Measurements from ENCODE around the gene RNF181.

- no peak for TF ChIP-seq POLR2A (IDR thresholded peaks at IDR 0.05)
- TF ChIP-seq, protein P1, sequence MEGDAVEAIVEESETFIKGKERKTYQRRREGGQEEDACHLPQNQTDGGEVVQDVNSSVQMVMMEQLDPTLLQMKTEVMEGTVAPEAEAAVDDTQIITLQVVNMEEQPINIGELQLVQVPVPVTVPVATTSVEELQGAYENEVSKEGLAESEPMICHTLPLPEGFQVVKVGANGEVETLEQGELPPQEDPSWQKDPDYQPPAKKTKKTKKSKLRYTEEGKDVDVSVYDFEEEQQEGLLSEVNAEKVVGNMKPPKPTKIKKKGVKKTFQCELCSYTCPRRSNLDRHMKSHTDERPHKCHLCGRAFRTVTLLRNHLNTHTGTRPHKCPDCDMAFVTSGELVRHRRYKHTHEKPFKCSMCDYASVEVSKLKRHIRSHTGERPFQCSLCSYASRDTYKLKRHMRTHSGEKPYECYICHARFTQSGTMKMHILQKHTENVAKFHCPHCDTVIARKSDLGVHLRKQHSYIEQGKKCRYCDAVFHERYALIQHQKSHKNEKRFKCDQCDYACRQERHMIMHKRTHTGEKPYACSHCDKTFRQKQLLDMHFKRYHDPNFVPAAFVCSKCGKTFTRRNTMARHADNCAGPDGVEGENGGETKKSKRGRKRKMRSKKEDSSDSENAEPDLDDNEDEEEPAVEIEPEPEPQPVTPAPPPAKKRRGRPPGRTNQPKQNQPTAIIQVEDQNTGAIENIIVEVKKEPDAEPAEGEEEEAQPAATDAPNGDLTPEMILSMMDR (IDR thresholded peaks at IDR 0.05): no peak
Measured at GRCh38 chr2:85596026-85596333, 435 bp downstream of the RNF181 start.

All from testis (tissue), 2 donors.